K562 (cell line): ENCODE data around the gene RNF166. TPM values are rescaled to one million over a fixed set of nuclear protein-coding genes. Genes with fewer than 3 reads are reported as not detected.
A peak's percentile ranks its signal among the peaks of the same experiment; 100 is the strongest.

Experiments
- ATF7 ChIP-seq: fragments of 450-650 bp; IDR thresholded peaks from 2 replicates; pipeline ENCODE4 v1.7.1; 2014; ENCODE audit warnings: mild to moderate bottlenecking, moderate library complexity
- BRD4 ChIP-seq: fragments of 200-600 bp; sonication (generic); IDR thresholded peaks from 2 replicates; pipeline ENCODE4 v1.6.1; 2017; ENCODE audit warnings: inconsistent platforms
- CREM ChIP-seq: IDR thresholded peaks from 2 replicates; pipeline ENCODE4 v1.6.1; 2014; ENCODE audit warnings: antibody characterized with exemption, low read depth
- DPF2 ChIP-seq: fragments of 450-650 bp; IDR thresholded peaks from 2 replicates; pipeline ENCODE4 v1.6.1; 2016
- EP400 ChIP-seq: fragments of 450-650 bp; IDR thresholded peaks from 2 replicates; pipeline ENCODE4 v1.6.1; 2017; ENCODE audit warnings: antibody characterized with exemption, mild to moderate bottlenecking, moderate library complexity
- FOSL1 ChIP-seq: fragments of 200-800 bp; sonication (Bioruptor generic); conservative IDR thresholded peaks from 2 replicates; pipeline ENCODE4 v1.6.1; 2016; ENCODE audit warnings: missing genetic modification characterization, missing compliant biosample characterization
- HDAC2 ChIP-seq: fragments of 450-650 bp; IDR thresholded peaks from 2 replicates; pipeline ENCODE4 v1.6.1; 2016; ENCODE audit warnings: mild to moderate bottlenecking
- HDAC3 ChIP-seq: fragments of 450-650 bp; IDR thresholded peaks from 2 replicates; pipeline ENCODE4 v1.6.1; 2018; ENCODE audit warnings: borderline replicate concordance, mild to moderate bottlenecking, moderate library complexity; ENCODE audit not compliant: partially characterized antibody
- LEF1 ChIP-seq: fragments of 450-650 bp; IDR thresholded peaks from 2 replicates; pipeline ENCODE4 v1.6.1; 2016; ENCODE audit warnings: mild to moderate bottlenecking
- MAZ ChIP-seq, 2 experiments: fragments of 450-650 bp in 1 of 2; sonication (generic) in 1 of 2; formaldehyde crosslinking; IDR thresholded peaks in 1 of 2; conservative IDR thresholded peaks in 1 of 2; 2 replicates each; pipeline versions ENCODE4 v1.4.0 to v1.5.0; 2020; ENCODE audit warnings: mild to moderate bottlenecking in 1 of 2, missing genetic modification reagents in 1 of 2
- MTA1 ChIP-seq: fragments of 450-650 bp; IDR thresholded peaks from 2 replicates; pipeline ENCODE4 v1.6.1; 2017; ENCODE audit warnings: borderline replicate concordance
- MTF1 ChIP-seq: fragments of 250-450 bp; sonication (Bioruptor Pico); IDR thresholded peaks from 2 replicates; pipeline ENCODE4 v1.9.0; 2021; ENCODE audit warnings: moderate library complexity, mild to moderate bottlenecking, inconsistent platforms, borderline replicate concordance
- NCOA6 ChIP-seq: fragments of 450-650 bp; IDR thresholded peaks from 2 replicates; pipeline ENCODE4 v1.6.1; 2017; ENCODE audit warnings: mild to moderate bottlenecking
- NFIX ChIP-seq: fragments of 250-450 bp; sonication (Bioruptor Pico); IDR thresholded peaks from 2 replicates; pipeline ENCODE4 v1.4.0; 2020; ENCODE audit warnings: low read depth, mild to moderate bottlenecking, moderate library complexity
- NRF1 ChIP-seq, 2 experiments: fragments of 450-650 bp; IDR thresholded peaks in 1 of 2; conservative IDR thresholded peaks in 1 of 2; 2 replicates each; pipeline ENCODE4 v1.6.1; 2014; ENCODE audit warnings: mild to moderate bottlenecking in 2 of 2
- POLR2B ChIP-seq: fragments of 450-650 bp; IDR thresholded peaks from 2 replicates; pipeline ENCODE4 v1.6.1; 2018; ENCODE audit warnings: low read depth; ENCODE audit not compliant: partially characterized antibody
- RBM14 ChIP-seq: fragments of 200-400 bp; formaldehyde crosslinking; IDR thresholded peaks from 2 replicates; pipeline ENCODE4 v1.6.1; 2018; ENCODE audit warnings: low read depth, mild to moderate bottlenecking, low read length, moderate library complexity, borderline replicate concordance; ENCODE audit not compliant: insufficient read depth
- SMAD3 ChIP-seq: fragments of 450-650 bp; formaldehyde crosslinking; conservative IDR thresholded peaks from 2 replicates; pipeline ENCODE4 v1.4.0; 2020; ENCODE audit warnings: mild to moderate bottlenecking
- THRAP3 ChIP-seq: fragments of 450-650 bp; IDR thresholded peaks from 2 replicates; pipeline ENCODE4 v1.6.1; 2016; ENCODE audit warnings: mild to moderate bottlenecking, inconsistent platforms, borderline replicate concordance
- ZBTB2 ChIP-seq: fragments of 450-650 bp; IDR thresholded peaks from 2 replicates; pipeline ENCODE4 v1.6.1; 2016; ENCODE audit warnings: antibody characterized with exemption
- ZBTB7A ChIP-seq: IDR thresholded peaks from 2 replicates; pipeline ENCODE4 v1.6.1; 2011; ENCODE audit warnings: low read depth, mild to moderate bottlenecking, low read length, moderate library complexity, borderline replicate concordance; ENCODE audit not compliant: control insufficient read depth
- ZNF239 ChIP-seq: fragments of 250-450 bp; sonication (Bioruptor Pico); IDR thresholded peaks from 2 replicates; pipeline ENCODE4 v1.4.0; 2020; ENCODE audit warnings: mild to moderate bottlenecking
- ZNF253 ChIP-seq: fragments of 250-450 bp; sonication (Bioruptor Pico); conservative IDR thresholded peaks from 2 replicates; pipeline ENCODE4 v1.6.1; 2021; ENCODE audit warnings: mild to moderate bottlenecking
- ZNF41 ChIP-seq: fragments of 250-450 bp; sonication (Bioruptor Pico); conservative IDR thresholded peaks from 2 replicates; pipeline ENCODE4 v1.4.0; 2020; ENCODE audit warnings: mild to moderate bottlenecking
- ZNF444 ChIP-seq: fragments of 250-450 bp; sonication (Bioruptor Pico); IDR thresholded peaks from 2 replicates; pipeline ENCODE4 v1.4.0; 2020; ENCODE audit warnings: mild to moderate bottlenecking, moderate library complexity
- ZNF507 ChIP-seq: conservative IDR thresholded peaks from 2 replicates; pipeline ENCODE4 v1.6.1; 2017; ENCODE audit warnings: missing genetic modification characterization, missing compliant biosample characterization
- polyA plus RNA-seq, 8 experiments: library from polyadenylated mRNA; depleted of rRNA in 4 of 8; stranded (reverse) in 5 of 8; unstranded in 3 of 8; fragments of >200 nt; fragmentation: Nextera tagmentation in 2 of 8; fragmentation: Illumina TruSeq in 1 of 8; extraction: Ambion mirVana in 2 of 8; extraction: Trizol in 1 of 8; gene quantifications; 2 replicates each; pipeline versions ENCODE4 v1.2.1 to v1.2.3, GENCODE V29; 2011 to 2014; ENCODE audit warnings: inconsistent platforms in 1 of 8, missing spikeins in 1 of 8
- total RNA-seq, 7 experiments: library from RNA; depleted of rRNA in 6 of 7; stranded (reverse); fragments of >200 nt in 6 of 7; fragmentation: Illumina TruSeq in 2 of 7; extraction: Trizol in 2 of 7; gene quantifications; 2 replicates each; pipeline versions ENCODE4 v1.2.1 to v1.2.3, GENCODE V29; 2011 to 2021; ENCODE audit warnings: low replicate concordance in 1 of 7
- TF ChIP-seq, protein P1 (sequence below): fragments of 250-450 bp; sonication (Bioruptor Pico); IDR thresholded peaks from 2 replicates; pipeline ENCODE4 v1.8.0; 2021; ENCODE audit warnings: moderate library complexity, mild to moderate bottlenecking, inconsistent platforms

Gene RNF166
- total and polyA plus RNA-seq, 9 of the 15 experiments (the other 6 are each of a cell fraction or from before 2014, with no cell fraction given), result 0.56 to 60.3 (median 19.5) TPM

DNA sequence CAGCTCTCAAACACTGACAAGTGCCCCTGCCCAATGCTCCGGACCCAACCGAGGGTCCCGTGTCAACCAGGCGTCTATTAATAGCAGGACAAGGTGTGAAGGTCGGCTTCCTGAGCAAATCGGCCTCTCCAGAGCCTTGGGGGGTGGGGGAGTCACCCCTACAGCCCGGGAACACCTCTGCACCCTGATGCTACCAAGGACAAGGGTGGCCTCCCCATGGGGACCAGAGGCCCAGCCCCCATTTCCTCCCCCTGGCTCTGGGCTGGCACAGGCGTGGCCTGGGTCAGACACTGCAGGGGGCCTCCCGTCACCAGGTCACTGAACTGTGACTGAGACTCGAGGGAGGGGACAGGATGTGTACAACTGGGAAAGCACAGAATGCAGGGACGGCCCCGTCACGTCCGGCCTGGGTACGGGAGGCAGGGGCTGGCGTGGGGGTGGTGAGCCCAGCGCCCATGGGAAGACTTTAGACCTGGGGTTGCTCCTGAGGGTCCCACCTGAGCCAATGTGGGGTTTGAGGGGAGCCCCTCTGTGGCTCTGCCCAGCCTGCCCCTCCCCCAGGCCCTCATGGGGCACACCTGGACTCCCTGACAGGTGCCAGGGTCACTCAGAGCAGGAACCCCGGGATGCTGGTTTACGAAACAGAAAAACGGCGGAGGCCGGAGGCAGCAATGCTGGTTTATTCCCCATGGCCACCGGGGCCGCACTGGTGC, 54.8 kb downstream of the RNF166 start (continued):
- TF ChIP-seq, protein P1, sequence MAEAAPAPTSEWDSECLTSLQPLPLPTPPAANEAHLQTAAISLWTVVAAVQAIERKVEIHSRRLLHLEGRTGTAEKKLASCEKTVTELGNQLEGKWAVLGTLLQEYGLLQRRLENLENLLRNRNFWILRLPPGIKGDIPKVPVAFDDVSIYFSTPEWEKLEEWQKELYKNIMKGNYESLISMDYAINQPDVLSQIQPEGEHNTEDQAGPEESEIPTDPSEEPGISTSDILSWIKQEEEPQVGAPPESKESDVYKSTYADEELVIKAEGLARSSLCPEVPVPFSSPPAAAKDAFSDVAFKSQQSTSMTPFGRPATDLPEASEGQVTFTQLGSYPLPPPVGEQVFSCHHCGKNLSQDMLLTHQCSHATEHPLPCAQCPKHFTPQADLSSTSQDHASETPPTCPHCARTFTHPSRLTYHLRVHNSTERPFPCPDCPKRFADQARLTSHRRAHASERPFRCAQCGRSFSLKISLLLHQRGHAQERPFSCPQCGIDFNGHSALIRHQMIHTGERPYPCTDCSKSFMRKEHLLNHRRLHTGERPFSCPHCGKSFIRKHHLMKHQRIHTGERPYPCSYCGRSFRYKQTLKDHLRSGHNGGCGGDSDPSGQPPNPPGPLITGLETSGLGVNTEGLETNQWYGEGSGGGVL (CRISPR knock-in tag), result no peak
- TF ChIP-seq FOSL1 (0 out of 2 replicates have a peak, but pooled peaks have one; percentile 15), NRF1 (conservative IDR thresholded peaks at IDR 0.05 in 1 of 2, IDR thresholded peaks at IDR 0.05 in 1 of 2) (peak; percentile 45 to 50; a peak in 3 of 4 replicates), ZNF507 (tag) (no peak), LEF1 (0 out of 2 replicates have a peak, but pooled peaks have one; percentile 49), ZNF41 (CRISPR knock-in tag) (no peak), NCOA6 (no peak), ZBTB2 (no peak), EP400 (0 out of 2 replicates have a peak, but pooled peaks have one; percentile 17), ZNF239 (CRISPR knock-in tag) (no peak), HDAC3 (no peak), RBM14 (0 out of 2 replicates have a peak, but pooled peaks have one; percentile 70), MTF1 (0 out of 2 replicates have a peak, but pooled peaks have one; percentile 42), POLR2B (peak; percentile 46), THRAP3 (no peak), MAZ (CRISPR knock-in tag; conservative IDR thresholded peaks at IDR 0.05 in 1 of 2, IDR thresholded peaks at IDR 0.05 in 1 of 2) (peak; percentile 65 to 76), BRD4 (peak; percentile 87; the same call in 1 of the 2 replicates), CREM (peak; percentile 94), SMAD3 (no peak), HDAC2 (peak; percentile 42; the same call in 1 of the 2 replicates), ZNF253 (CRISPR knock-in tag) (no peak), DPF2 (peak; percentile 76), ZNF444 (CRISPR knock-in tag) (0 out of 2 replicates have a peak, but pooled peaks have one; percentile 17), ZBTB7A (peak; percentile 74), ATF7 (peak; percentile 47; the same call in 1 of the 2 replicates), MTA1 (no peak), NFIX (CRISPR knock-in tag) (no peak)
